ENCODE results near the gene FCN3. TPM values are rescaled to one million over a fixed set of nuclear protein-coding genes. Genes with fewer than 3 reads are reported as not detected.
A peak's percentile ranks its signal among the peaks of the same experiment; 100 is the strongest.

FCN3 gene
- total RNA-seq, 2 donors from 2014 or later: 14.2 to 24.5 TPM

GRCh38 chr1:27400963-27401341, 26.3 kb upstream of the FCN3 start:
- no peak for DNase-seq

GRCh38 chr1:27400082-27400962, 25.7 kb upstream of the FCN3 start:
- intact Hi-C loops (cut with DNase I): loop anchor here in 1 of 2 donors (5.0 kb wide), 1 partner anchor 262 kb away; no protein-coding TSS in a partner anchor
- DNase-seq: no peak
- no peak for ATAC-seq

More at GRCh38 chr1:27400963-27401341, 26.3 kb upstream of the FCN3 start:
- ATAC-seq: no peak
- intact Hi-C loops (cut with DNase I): loop anchor here in 1 of 2 donors (5.0 kb wide), 1 partner anchor 261 kb away; no protein-coding TSS in a partner anchor

GRCh38 chr1:27399251-27400025, 24.8 kb upstream of the FCN3 start:
- DNase-seq (no peak), ATAC-seq (no peak)
- intact Hi-C loops (cut with DNase I): loop anchor here (5.0 to 10.0 kb wide), 2 partner anchors 263 to 295 kb away; no protein-coding TSS in a partner anchor

GRCh38 chr1:27398405-27399149, 24.0 kb upstream of the FCN3 start:
- intact Hi-C loops (cut with DNase I): loop anchor here in 1 of 2 donors (10.0 kb wide), 1 partner anchor 294 kb away; no protein-coding TSS in a partner anchor
- ATAC-seq (no peak), DNase-seq (no peak)

GRCh38 chr1:27397749-27398148, 23.1 kb upstream of the FCN3 start:
- ATAC-seq (no peak), DNase-seq (no peak)
- intact Hi-C loops (cut with DNase I): loop anchor here (2.0 to 10.0 kb wide), 2 partner anchors 209 to 293 kb away; no protein-coding TSS in a partner anchor

GRCh38 chr1:27397110-27397509, 22.5 kb upstream of the FCN3 start:
- no peak for ATAC-seq

GRCh38 chr1:27395441-27396195, 21.0 kb upstream of the FCN3 start:
- ATAC-seq (peak; percentile 11 to 19), DNase-seq (peak; percentile 71)
- intact Hi-C loops (cut with DNase I): loop anchor here (2.0 to 10.0 kb wide), 3 partner anchors 93 to 291 kb away; no protein-coding TSS in a partner anchor

More at GRCh38 chr1:27397110-27397509, 22.5 kb upstream of the FCN3 start:
- DNase-seq: no peak
- intact Hi-C loops (cut with DNase I): loop anchor here (2.0 to 10.0 kb wide), 2 partner anchors 210 to 292 kb away; no protein-coding TSS in a partner anchor

- ATAC-seq: no peak
- intact Hi-C loops (cut with DNase I): loop anchor here (2.0 to 10.0 kb wide), 3 partner anchors 38 to 290 kb away; no protein-coding TSS in a partner anchor
- DNase-seq: no peak
Observed at GRCh38 chr1:27394925-27395324, 20.3 kb upstream of the FCN3 start.

- DNase-seq: no peak
- intact Hi-C loops (cut with DNase I): loop anchor here (2.0 to 10.0 kb wide), 3 partner anchors 37 to 289 kb away; no protein-coding TSS in a partner anchor
- ATAC-seq: no peak
Observed at GRCh38 chr1:27394282-27394658, 19.6 kb upstream of the FCN3 start.

- ATAC-seq: no peak
- intact Hi-C loops (cut with DNase I): loop anchor here (2.0 to 10.0 kb wide), 3 partner anchors 36 to 289 kb away; no protein-coding TSS in a partner anchor
- DNase-seq: no peak
Observed at GRCh38 chr1:27393641-27394281, 19.1 kb upstream of the FCN3 start.

- ATAC-seq (no peak), DNase-seq (no peak)
- intact Hi-C loops (cut with DNase I): loop anchor here in 1 of 2 donors (5.0 to 10.0 kb wide), 2 partner anchors 36 to 288 kb away; no protein-coding TSS in a partner anchor
Observed at GRCh38 chr1:27392778-27393635, 18.4 kb upstream of the FCN3 start.

- intact Hi-C loops (cut with DNase I): loop anchor here in 1 of 2 donors (5.0 to 10.0 kb wide), 2 partner anchors 35 to 287 kb away; no protein-coding TSS in a partner anchor
- ATAC-seq: peak; percentile 94
- peak; percentile 95 for DNase-seq
Observed at GRCh38 chr1:27392096-27392777, 17.6 kb upstream of the FCN3 start, which contains the start of gene GPR3. Gene GPR3 (plus strand): TSS chr1:27392622. CDS start chr1:27393799, 1,177 bp downstream.

GRCh38 chr1:27391511-27392095, 17.0 kb upstream of the FCN3 start:
- ATAC-seq (peak; percentile 51 to 61), DNase-seq (peak; percentile 84)
- intact Hi-C loops (cut with DNase I): loop anchor here in 1 of 2 donors (5.0 to 10.0 kb wide), 2 partner anchors 34 to 287 kb away; no protein-coding TSS in a partner anchor

- ATAC-seq (no peak), DNase-seq (peak; percentile 71)
- intact Hi-C loops (cut with DNase I): loop anchor here (2.0 to 5.0 kb wide), 2 partner anchors 86 to 88 kb away; no protein-coding TSS in a partner anchor
Observed at GRCh38 chr1:27388337-27389005, 13.8 kb upstream of the FCN3 start.
